ENCODE results near the gene CHMP2A. TPM values are rescaled to one million over a fixed set of nuclear protein-coding genes. Genes with fewer than 3 reads are reported as not detected.
A peak's percentile ranks its signal among the peaks of the same experiment; 100 is the strongest.
"Not testable (repeated sequence)": the region's sequence is repeated elsewhere in the genome, so short reads cannot be mapped to it uniquely, and the experiment has no call there.

The CHMP2A gene
- total RNA-seq, 1 donor, result 106 TPM

DNA sequence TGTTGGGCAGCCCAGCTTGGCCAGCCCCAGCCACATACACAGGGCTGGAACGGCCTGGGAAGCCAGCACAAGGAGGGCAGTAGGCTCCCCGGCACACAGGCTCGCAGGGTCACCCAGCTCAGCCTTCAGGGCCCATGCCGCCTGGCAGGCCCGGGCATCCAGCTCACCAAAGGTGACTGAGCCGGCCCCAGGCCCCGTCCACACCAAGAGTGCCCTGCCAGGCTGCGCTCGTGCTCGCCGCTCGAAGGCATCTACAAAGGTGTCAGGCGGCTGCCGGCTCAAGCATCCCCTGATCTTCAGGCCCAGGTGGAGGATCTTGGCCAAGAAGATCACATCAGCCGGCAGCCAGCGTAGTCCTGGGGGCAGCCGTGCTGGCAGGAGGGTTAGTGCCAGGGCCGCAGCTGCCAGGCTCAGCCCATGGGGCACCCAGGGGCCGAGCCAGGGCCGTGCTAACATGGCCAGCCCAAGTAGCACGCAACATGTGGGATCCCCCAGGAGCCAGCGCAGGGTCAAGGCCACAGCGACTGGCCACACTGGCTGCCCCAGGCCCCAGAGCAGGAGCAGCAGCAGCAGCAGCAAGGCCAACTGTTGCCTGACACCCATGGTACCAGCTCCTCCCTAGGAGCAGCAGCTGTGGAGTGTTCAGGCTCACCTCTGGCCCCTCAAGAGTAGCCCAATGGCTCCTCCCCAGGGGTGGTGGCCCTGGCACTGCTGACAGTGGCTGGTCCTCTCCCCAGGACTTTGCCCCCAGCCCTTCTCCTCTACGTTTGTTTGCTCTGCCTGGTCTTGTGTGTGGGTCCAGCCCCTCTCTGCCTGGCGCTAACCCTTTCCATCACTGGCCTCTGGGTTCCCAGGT is 43.3 kb downstream of the CHMP2A start, which contains the start of gene SLC27A5:
Gene SLC27A5 (minus strand): TSS at position 640 of the 856 bp plus-strand sequence. CDS start 37 bp downstream, at position 603.
- Histone ChIP-seq H3K36me3 (ENCODE audit: insufficient read depth, low read length) (peaks cover 5% of the 10 kb centered on the region), H3K27ac (ENCODE audit: low read depth, low read length) (no peak within 1 kb of the TSS), H3K9me3 (ENCODE audit: low read depth, low read length) (no peaks in the 10 kb centered on the region), H3K4me3 (ENCODE audit: insufficient read depth, low read length) (no peak within 1 kb of the TSS), H2AFZ (ENCODE audit: low read length) (no peak within 1 kb of the TSS), H3K79me2 (ENCODE audit: insufficient read depth, low read length) (peaks cover 22% of the 10 kb centered on the region), H3K4me2 (ENCODE audit: insufficient read depth, low read length) (no peak within 1 kb of the TSS), H3K4me1 (ENCODE audit: insufficient read depth, low read length) (no peaks in the 10 kb centered on the region), H3K27me3 (ENCODE audit: insufficient read depth, low read length) (no peaks in the 10 kb centered on the region), H4K20me1 (ENCODE audit: insufficient read depth, low read length) (peaks cover 14% of the 10 kb centered on the region)
- TF ChIP-seq, protein P1, sequence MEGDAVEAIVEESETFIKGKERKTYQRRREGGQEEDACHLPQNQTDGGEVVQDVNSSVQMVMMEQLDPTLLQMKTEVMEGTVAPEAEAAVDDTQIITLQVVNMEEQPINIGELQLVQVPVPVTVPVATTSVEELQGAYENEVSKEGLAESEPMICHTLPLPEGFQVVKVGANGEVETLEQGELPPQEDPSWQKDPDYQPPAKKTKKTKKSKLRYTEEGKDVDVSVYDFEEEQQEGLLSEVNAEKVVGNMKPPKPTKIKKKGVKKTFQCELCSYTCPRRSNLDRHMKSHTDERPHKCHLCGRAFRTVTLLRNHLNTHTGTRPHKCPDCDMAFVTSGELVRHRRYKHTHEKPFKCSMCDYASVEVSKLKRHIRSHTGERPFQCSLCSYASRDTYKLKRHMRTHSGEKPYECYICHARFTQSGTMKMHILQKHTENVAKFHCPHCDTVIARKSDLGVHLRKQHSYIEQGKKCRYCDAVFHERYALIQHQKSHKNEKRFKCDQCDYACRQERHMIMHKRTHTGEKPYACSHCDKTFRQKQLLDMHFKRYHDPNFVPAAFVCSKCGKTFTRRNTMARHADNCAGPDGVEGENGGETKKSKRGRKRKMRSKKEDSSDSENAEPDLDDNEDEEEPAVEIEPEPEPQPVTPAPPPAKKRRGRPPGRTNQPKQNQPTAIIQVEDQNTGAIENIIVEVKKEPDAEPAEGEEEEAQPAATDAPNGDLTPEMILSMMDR (IDR thresholded peaks at IDR 0.05; ENCODE audit: extremely low read depth, low read depth, low read length), result no peak
- DNase-seq (ENCODE audit: insufficient read length, low spot score, missing footprints), result peak; percentile 60

DNA sequence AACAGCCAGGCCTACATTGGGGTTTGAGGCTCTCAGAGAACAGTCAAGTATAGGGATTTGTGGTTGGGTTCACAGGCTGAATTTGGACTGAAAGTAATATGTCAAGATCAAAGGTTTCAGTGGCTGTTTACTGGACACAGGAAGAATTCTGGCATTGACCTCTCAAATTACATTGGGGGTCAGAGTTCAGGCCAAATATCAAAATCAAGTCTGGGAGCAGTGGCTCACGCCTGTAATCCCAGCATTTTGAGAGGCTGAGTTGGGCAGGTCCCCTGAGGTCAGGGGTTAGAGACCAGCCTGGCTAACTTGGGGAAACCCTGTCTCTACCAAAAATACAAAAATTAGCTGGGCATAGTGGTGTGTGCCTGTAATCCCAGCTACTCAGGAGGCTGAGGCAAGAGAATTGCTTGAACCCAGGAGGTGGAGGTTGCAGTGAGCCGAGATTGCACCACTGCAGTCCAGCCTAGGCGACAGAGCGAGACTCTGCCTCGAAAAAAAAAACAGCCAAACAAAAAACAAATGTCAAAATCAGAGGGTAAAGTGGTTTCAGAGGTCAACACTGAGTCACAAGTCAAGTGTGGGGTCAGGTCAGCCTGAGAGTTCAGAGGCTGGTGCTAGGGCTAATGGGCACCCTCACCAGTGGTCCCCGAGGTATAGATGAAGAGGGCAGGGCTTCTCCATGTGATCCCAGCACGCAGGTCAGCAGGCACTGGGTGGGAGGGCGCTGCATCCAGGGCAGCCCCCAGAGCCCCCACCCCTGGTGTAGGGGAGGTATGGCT is 44.6 kb downstream of the CHMP2A start:
- Histone ChIP-seq H3K4me1 (ENCODE audit: insufficient read depth, low read length) (no peaks in the 10 kb centered on the region), H3K9me3 (ENCODE audit: low read depth, low read length) (no peaks in the 10 kb centered on the region), H3K27me3 (ENCODE audit: insufficient read depth, low read length) (no peaks in the 10 kb centered on the region)

GRCh38 chr19:58509731-58510083 is 45.2 kb downstream of the CHMP2A start:
- TF ChIP-seq, protein P1 (IDR thresholded peaks at IDR 0.05; ENCODE audit: extremely low read depth, low read depth, low read length), result no peak
- H3K79me2 ChIP-seq (ENCODE audit: insufficient read depth, low read length), result peaks cover 5% of the 10 kb centered on the region
- no peak overlapping the region for H3K27ac ChIP-seq (ENCODE audit: low read depth, low read length)
- no peak overlapping the region for H3K4me3 ChIP-seq (ENCODE audit: insufficient read depth, low read length)
- DNase-seq (ENCODE audit: insufficient read length, low spot score, missing footprints), result no peak
- peaks cover 8% of the 10 kb centered on the region for H4K20me1 ChIP-seq (ENCODE audit: insufficient read depth, low read length)
- H3K27me3 ChIP-seq (ENCODE audit: insufficient read depth, low read length), result no peaks in the 10 kb centered on the region
- no peak overlapping the region for H3K4me2 ChIP-seq (ENCODE audit: insufficient read depth, low read length)
- no peaks in the 10 kb centered on the region for H3K4me1 ChIP-seq (ENCODE audit: insufficient read depth, low read length)
- H3K36me3 ChIP-seq (ENCODE audit: insufficient read depth, low read length), result peaks cover 5% of the 10 kb centered on the region
- no peak overlapping the region for H2AFZ ChIP-seq (ENCODE audit: low read length)
- H3K9me3 ChIP-seq (ENCODE audit: low read depth, low read length), result no peaks in the 10 kb centered on the region

More for the DNA sequence above, 44.6 kb downstream of the CHMP2A start:
- H3K27ac ChIP-seq (ENCODE audit: low read depth, low read length), result no peak overlapping the region
- no peak overlapping the region for H3K4me2 ChIP-seq (ENCODE audit: insufficient read depth, low read length)
- TF ChIP-seq, protein P1 (IDR thresholded peaks at IDR 0.05; ENCODE audit: extremely low read depth, low read depth, low read length), result no peak
- H3K4me3 ChIP-seq (ENCODE audit: insufficient read depth, low read length), result no peak overlapping the region
- no peak overlapping the region for H2AFZ ChIP-seq (ENCODE audit: low read length)
- peak; percentile 57 for DNase-seq (ENCODE audit: insufficient read length, low spot score, missing footprints)
- peaks cover 9% of the 10 kb centered on the region for H3K79me2 ChIP-seq (ENCODE audit: insufficient read depth, low read length)
- peaks cover 9% of the 10 kb centered on the region for H4K20me1 ChIP-seq (ENCODE audit: insufficient read depth, low read length)
- H3K36me3 ChIP-seq (ENCODE audit: insufficient read depth, low read length), result peaks cover 5% of the 10 kb centered on the region

GRCh38 chr19:58507602-58508223 is 47.2 kb downstream of the CHMP2A start:
- H3K27ac ChIP-seq (ENCODE audit: low read depth, low read length); H3K27me3 ChIP-seq (ENCODE audit: insufficient read depth, low read length); H3K36me3 ChIP-seq (ENCODE audit: insufficient read depth, low read length); H4K20me1 ChIP-seq (ENCODE audit: insufficient read depth, low read length); DNase-seq (ENCODE audit: insufficient read length, low spot score, missing footprints); H3K4me1 ChIP-seq (ENCODE audit: insufficient read depth, low read length); H2AFZ ChIP-seq (ENCODE audit: low read length); H3K9me3 ChIP-seq (ENCODE audit: low read depth, low read length); H3K4me2 ChIP-seq (ENCODE audit: insufficient read depth, low read length); H3K79me2 ChIP-seq (ENCODE audit: insufficient read depth, low read length); H3K4me3 ChIP-seq (ENCODE audit: insufficient read depth, low read length): not testable (repeated sequence)

Small RNA genes within 50 kb of the gene (small RNA-seq; reads per million reads assigned to genes)
- gene MIR6807, result 0.82 reads per million, percentile 14 among the genes with 10 or more reads in this experiment
- gene RN7SL525P, result not detected

Other genes with a start within 250 kb of the CHMP2A start
- 23.9 and 29.3 TPM in 2 replicates for gene ERVK3-1, start 249.7 kb downstream of the CHMP2A start, total RNA-seq
- 2.5 and 3.5 TPM in 2 replicates for gene ZSCAN22, start 228.1 kb downstream of the CHMP2A start, total RNA-seq
- gene A1BG, start 201.6 kb downstream of the CHMP2A start, total RNA-seq, result 1.1 and 1.5 TPM in 2 replicates
- gene ZNF497, start 192.4 kb downstream of the CHMP2A start, total RNA-seq, result 1.2 and 1.4 TPM in 2 replicates
- gene ZNF837, start 174.1 kb downstream of the CHMP2A start, total RNA-seq, result 4.4 and 4.7 TPM in 2 replicates
- 1,166 and 1,239 TPM in 2 replicates for gene RPS5, start 167.8 kb downstream of the CHMP2A start, total RNA-seq
- gene RNF225, start 159.4 kb downstream of the CHMP2A start, total RNA-seq, result not detected in 2 replicates
- gene ZNF584, start 146.5 kb downstream of the CHMP2A start, total RNA-seq, result 20.6 and 25.7 TPM in 2 replicates
- gene ZNF132, start 115.0 kb downstream of the CHMP2A start, total RNA-seq, result 8.8 and 10.1 TPM in 2 replicates
- 10.5 and 11.8 TPM in 2 replicates for gene ZNF324B, start 103.5 kb downstream of the CHMP2A start, total RNA-seq
- gene ZNF324, start 88.0 kb downstream of the CHMP2A start, total RNA-seq, result 16.2 and 20.6 TPM in 2 replicates
- gene ZNF446, start 78.8 kb downstream of the CHMP2A start, total RNA-seq, result 14.1 and 18.1 TPM in 2 replicates
- gene SLC27A5, start 43.1 kb downstream of the CHMP2A start, total RNA-seq, result 5.3 and 6.5 TPM in 2 replicates
- gene ZBTB45, start 35.3 kb downstream of the CHMP2A start, total RNA-seq, result 6.9 and 8.5 TPM in 2 replicates
- 224 and 248 TPM in 2 replicates for gene TRIM28, start 11.0 kb downstream of the CHMP2A start, total RNA-seq
- 54.6 and 56.6 TPM in 2 replicates for gene UBE2M, start 3.5 kb upstream of the CHMP2A start, total RNA-seq
- gene MZF1, start 18.2 kb upstream of the CHMP2A start, total RNA-seq, result 22.7 and 23.9 TPM in 2 replicates